Activated effector memory CD4-positive, alpha-beta T cell treated with Interleukin-2 at 50 U/mL for 16 hours (primary cell): ENCODE data around the gene UBQLN4.
A peak's percentile ranks its signal among the peaks of the same experiment; 100 is the strongest.

Source experiments
- DNase-seq: peaks from one replicate; pipeline ENCODE4 v3.0.0-alpha.2; 2020

The UBQLN4 gene

GRCh38 chr1:156009404-156009803, 44.2 kb downstream of the UBQLN4 start:
- DNase-seq: no peak

DNA sequence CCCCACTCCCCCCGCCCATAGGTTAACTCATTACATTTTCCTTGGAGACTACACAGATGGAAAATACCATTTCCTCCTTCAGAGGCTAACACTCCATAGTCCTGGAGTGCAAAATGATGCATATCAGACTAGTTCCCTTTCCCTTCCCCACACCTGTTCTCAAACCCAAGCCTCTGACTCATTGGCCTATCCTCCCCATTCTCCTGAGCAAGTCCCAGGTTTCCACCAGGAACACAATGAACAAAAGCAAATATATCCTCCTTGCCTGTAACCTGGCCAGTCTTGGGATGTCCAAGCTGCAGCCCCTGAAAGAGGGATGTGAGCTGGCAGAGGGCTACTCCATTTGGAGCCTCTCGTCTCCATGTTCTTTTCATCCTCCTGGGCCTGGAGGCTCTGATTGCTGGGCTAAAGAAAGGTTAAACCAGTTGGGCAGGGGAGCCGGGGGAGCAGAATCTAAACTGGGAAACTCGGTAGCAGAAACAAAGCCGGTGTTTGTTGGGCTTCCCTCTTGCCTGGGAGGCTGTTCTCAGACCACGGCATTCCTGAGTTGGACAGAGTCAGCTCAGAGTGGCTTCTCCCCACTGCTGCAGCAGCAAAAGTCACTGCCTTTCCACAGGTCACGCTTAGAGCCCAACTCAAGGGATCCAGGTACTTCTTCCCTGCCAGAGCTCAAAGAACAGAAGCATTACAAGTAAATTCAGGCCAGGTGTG, 46.8 kb downstream of the UBQLN4 start:
- DNase-seq: no peak

GRCh38 chr1:156004843-156005584, 48.6 kb downstream of the UBQLN4 start:
- peak; percentile 9 for DNase-seq

- DNase-seq: no peak
Measured at GRCh38 chr1:156003923-156004188, 49.7 kb downstream of the UBQLN4 start.

DNA sequence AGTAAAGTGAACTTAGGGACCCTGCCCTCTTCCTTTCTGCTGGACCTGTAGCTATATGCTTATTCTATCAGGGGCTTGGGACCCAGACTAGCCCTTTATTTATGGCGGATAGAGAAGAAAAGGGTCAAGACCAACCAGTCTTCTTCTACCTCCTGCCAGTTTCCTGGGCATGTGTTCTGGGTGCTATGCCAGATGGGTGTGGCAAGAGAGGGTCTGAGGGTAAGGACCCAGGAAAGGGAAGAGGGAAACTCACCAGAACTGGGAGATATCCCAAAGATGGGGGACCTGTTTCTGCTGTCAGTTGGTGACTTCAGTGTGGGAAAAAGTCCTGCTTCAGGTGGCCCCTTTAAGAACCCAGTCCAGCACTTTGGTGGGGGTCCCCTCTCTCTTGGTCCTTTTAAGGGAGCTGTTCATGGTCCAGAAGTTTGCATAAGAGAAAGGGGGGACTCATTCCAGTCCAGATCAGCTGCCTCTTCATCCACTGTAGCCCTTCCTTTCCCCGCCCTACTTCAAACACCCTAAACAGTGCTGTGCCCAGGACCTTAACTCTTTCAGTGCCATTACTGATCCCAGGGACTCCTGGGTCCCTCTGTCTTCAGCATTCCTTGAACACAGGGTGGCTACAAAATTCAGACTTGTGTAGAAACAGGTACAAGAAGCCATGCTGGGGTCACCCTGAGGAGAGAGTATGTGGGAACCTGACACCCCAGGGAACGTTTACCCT, 51.2 kb downstream of the UBQLN4 start:
- no peak for DNase-seq

- DNase-seq: no peak
Measured at GRCh38 chr1:156001662-156002171, 51.9 kb downstream of the UBQLN4 start.

- no peak for DNase-seq
Measured at GRCh38 chr1:156001021-156001661, 52.5 kb downstream of the UBQLN4 start.

DNA sequence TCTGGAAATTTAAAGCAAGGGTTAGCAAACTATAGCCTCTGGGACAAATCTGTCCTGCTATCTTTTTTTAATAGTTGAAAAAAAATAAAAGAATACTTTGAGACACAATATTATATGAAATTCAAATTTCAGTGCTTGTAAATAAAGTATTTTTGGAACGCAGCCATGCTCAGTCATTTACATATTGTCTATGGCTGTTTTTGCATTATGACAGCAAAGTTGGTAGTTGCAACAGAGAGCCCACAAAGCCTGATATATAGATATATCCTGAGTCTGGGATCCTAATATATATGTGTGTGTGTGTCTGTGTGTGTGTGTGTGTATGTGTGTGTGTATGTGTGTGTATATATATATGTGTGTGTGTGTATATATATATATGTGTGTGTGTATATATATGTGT, 53.6 kb downstream of the UBQLN4 start:
- no peak for DNase-seq

DNA sequence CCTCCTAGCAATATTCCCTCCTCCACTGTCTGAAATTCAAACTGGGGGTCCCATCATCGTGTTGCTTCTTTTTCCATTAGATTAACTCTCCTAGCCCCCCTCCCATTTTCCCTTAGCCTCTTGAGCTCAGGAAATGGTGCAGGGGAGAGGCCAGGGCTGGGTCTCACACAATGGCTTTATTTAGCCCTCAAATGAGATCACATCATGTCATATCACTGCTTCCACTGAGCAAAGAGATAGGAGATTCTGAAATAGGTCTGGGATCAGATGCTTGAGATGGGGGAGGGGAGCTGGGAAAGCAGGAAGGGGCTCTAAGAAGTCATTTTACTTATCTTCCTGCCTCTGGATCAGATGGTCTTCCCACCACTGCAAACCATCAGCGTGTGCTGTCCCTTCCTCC, 57.4 kb downstream of the UBQLN4 start:
- no peak for DNase-seq

DNA sequence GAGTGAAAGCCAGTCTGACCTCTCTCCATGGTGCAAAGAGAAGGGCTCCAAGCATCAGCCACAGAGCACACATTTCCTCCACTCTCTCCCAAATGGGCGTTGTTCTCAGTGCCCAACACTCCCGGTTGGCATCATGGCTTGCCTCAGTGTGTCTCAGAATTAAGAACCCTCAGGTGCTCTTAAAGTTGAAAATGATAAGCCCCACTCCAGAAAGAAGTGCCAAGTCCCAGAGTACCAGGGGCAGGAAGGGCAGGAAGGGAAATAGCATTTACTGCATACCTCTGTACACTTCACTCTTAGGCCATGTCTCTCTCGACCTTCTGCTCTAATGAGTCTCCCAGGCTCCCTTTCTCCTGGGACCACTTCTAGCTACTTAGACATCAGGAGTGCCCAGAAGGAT, 60.0 kb downstream of the UBQLN4 start:
- DNase-seq: no peak

DNA sequence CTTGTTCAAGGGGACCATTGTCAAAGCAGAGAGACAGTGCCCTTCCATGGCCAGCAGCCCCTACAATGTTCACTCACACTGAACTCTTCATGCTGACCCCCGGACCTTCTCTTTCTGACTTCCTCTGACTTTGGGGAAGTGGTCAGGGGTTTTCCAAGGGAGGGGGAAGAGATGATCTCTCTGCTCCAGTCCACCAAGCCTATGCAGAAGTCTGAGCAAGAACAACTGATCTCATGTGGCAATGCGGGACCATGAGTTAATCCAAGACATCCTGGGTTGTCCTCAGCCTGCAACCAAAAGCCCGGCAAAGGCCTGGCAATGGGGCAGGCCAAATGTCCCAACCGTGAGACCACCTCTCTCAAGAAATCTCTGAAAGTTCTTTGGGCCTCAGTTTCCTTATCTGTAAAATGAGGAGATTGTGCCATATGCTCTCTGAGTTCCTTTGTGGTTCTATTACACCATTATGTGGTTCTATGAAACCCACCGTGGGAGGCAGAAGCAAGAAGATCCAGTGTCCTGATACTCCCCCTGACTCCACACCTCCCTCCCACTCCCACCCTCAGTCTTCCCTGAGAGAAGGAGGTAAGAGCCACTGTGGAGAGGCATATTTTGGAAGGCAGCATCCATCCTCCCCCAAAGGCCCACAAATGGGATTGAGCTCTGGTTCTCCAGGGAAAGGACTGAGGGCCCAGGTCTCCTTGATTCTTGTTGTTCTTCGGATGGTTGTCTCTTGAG, 63.4 kb downstream of the UBQLN4 start:
- no peak for DNase-seq

- DNase-seq: peak; percentile 69
Measured at GRCh38 chr1:155989242-155990004, 64.2 kb downstream of the UBQLN4 start.
